GM23338 (cell line): ENCODE results near the gene OOSP3.

ENCODE experiments used
- CREB1 ChIP-seq: fragments of 250-450 bp; sonication (Bioruptor Pico); IDR thresholded peaks from 2 replicates; pipeline ENCODE4 v1.5.0; 2020; ENCODE audit warnings: low read depth, mild to moderate bottlenecking, moderate library complexity
- EZH2 ChIP-seq: fragments of 200-600 bp; sonication (generic); IDR thresholded peaks from one replicate; pipeline ENCODE4 v1.8.0; 2017; ENCODE audit warnings: antibody characterized with exemption, mild to moderate bottlenecking, low read depth; ENCODE audit not compliant: unreplicated experiment
- EZH2phosphoT487 ChIP-seq: fragments of 200-600 bp; sonication (generic); IDR thresholded peaks from one replicate; pipeline ENCODE4 v1.8.1; 2018; ENCODE audit warnings: antibody characterized with exemption; ENCODE audit not compliant: unreplicated experiment
- JUNB ChIP-seq: IDR thresholded peaks from one replicate; pipeline ENCODE4 v1.6.1; 2016; ENCODE audit warnings: antibody characterized with exemption; ENCODE audit not compliant: unreplicated experiment
- NANOG ChIP-seq: IDR thresholded peaks from 2 replicates; pipeline ENCODE4 v1.6.1; 2016; ENCODE audit warnings: antibody characterized with exemption, borderline replicate concordance
- POLR2AphosphoS5 ChIP-seq: IDR thresholded peaks from 2 replicates; pipeline ENCODE4 v1.6.1; 2016; ENCODE audit warnings: antibody characterized with exemption, low read depth
- STAT1 ChIP-seq: IDR thresholded peaks from one replicate; pipeline ENCODE4 v1.6.1; 2016; ENCODE audit warnings: antibody characterized with exemption; ENCODE audit not compliant: unreplicated experiment
- ZNF114 ChIP-seq: fragments of 250-450 bp; sonication (Bioruptor Pico); IDR thresholded peaks from 2 replicates; pipeline ENCODE4 v1.5.0; 2020; ENCODE audit warnings: mild to moderate bottlenecking, moderate library complexity
- ZNF331 ChIP-seq: fragments of 250-450 bp; sonication (Bioruptor Pico); IDR thresholded peaks from 2 replicates; pipeline ENCODE4 v1.5.0; 2020; ENCODE audit warnings: low read depth, mild to moderate bottlenecking, moderate library complexity
- TF ChIP-seq, protein P1 (sequence below): IDR thresholded peaks from one replicate; pipeline ENCODE4 v1.6.1; 2018; ENCODE audit warnings: antibody characterized with exemption; ENCODE audit not compliant: unreplicated experiment
- TF ChIP-seq, protein P2 (sequence below), 2 experiments: fragments of 200-600 bp in 1 of 2; sonication (generic) in 1 of 2; conservative IDR thresholded peaks; 2 replicates each; pipeline versions ENCODE4 v1.5.1 to v1.6.1; 2016 to 2017; ENCODE audit warnings: antibody characterized with exemption in 2 of 2, low read depth in 2 of 2, mild to moderate bottlenecking in 2 of 2, moderate library complexity in 1 of 2
- TF ChIP-seq, protein P3 (sequence below): fragments of 250-450 bp; sonication (Bioruptor Pico); IDR thresholded peaks from 2 replicates; pipeline ENCODE4 v1.5.0; 2020; ENCODE audit warnings: mild to moderate bottlenecking, moderate library complexity
- TF ChIP-seq, protein P4 (sequence below): IDR thresholded peaks from 2 replicates; pipeline ENCODE4 v1.6.1; 2016; ENCODE audit warnings: antibody characterized with exemption

DNA sequence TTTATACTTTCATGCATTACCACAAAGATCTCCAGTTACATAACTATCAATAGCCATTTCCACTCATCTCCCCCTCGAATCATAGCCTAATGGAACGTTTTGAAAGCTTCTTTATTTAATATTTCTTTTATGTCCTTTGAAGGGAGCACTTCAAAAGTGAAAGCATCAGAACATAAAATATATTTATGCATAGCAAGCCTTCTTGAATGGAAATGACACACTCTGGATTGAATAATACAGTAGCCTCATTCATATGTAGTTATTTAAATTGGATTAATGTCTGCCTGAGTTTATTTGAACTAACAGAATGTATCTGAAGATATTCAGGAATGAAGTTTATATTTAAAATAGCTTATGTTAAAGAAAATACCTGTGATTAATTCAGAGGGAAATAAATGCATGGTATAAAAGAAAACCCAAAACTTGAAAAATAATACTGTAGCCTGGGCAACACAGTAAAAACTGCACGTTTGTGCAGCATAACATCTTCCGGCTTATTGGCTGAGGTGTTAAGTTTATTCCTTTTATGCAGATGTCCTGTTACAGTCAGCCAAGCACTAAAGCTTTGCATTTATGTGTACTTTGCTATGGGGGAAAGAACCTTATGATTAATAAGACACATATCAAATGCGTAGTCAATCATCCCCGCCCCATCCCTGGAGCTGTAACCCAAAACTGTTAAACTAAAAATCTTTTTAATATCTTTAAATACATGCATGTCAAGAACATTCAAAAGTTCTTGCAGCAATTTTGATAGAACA, 22.0 kb downstream of the OOSP3 start:
- TF ChIP-seq, protein P1, sequence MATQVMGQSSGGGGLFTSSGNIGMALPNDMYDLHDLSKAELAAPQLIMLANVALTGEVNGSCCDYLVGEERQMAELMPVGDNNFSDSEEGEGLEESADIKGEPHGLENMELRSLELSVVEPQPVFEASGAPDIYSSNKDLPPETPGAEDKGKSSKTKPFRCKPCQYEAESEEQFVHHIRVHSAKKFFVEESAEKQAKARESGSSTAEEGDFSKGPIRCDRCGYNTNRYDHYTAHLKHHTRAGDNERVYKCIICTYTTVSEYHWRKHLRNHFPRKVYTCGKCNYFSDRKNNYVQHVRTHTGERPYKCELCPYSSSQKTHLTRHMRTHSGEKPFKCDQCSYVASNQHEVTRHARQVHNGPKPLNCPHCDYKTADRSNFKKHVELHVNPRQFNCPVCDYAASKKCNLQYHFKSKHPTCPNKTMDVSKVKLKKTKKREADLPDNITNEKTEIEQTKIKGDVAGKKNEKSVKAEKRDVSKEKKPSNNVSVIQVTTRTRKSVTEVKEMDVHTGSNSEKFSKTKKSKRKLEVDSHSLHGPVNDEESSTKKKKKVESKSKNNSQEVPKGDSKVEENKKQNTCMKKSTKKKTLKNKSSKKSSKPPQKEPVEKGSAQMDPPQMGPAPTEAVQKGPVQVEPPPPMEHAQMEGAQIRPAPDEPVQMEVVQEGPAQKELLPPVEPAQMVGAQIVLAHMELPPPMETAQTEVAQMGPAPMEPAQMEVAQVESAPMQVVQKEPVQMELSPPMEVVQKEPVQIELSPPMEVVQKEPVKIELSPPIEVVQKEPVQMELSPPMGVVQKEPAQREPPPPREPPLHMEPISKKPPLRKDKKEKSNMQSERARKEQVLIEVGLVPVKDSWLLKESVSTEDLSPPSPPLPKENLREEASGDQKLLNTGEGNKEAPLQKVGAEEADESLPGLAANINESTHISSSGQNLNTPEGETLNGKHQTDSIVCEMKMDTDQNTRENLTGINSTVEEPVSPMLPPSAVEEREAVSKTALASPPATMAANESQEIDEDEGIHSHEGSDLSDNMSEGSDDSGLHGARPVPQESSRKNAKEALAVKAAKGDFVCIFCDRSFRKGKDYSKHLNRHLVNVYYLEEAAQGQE, result no peak
- TF ChIP-seq, protein P2, sequence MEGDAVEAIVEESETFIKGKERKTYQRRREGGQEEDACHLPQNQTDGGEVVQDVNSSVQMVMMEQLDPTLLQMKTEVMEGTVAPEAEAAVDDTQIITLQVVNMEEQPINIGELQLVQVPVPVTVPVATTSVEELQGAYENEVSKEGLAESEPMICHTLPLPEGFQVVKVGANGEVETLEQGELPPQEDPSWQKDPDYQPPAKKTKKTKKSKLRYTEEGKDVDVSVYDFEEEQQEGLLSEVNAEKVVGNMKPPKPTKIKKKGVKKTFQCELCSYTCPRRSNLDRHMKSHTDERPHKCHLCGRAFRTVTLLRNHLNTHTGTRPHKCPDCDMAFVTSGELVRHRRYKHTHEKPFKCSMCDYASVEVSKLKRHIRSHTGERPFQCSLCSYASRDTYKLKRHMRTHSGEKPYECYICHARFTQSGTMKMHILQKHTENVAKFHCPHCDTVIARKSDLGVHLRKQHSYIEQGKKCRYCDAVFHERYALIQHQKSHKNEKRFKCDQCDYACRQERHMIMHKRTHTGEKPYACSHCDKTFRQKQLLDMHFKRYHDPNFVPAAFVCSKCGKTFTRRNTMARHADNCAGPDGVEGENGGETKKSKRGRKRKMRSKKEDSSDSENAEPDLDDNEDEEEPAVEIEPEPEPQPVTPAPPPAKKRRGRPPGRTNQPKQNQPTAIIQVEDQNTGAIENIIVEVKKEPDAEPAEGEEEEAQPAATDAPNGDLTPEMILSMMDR (conservative IDR thresholded peaks at IDR 0.05; ENCODE audit: low read depth in 2 of 2), result no peak
- TF ChIP-seq POLR2AphosphoS5 (no peak), EZH2 (no peak), EZH2phosphoT487 (no peak), JUNB (no peak), CREB1 (CRISPR knock-in tag) (no peak), ZNF114 (CRISPR knock-in tag) (no peak), ZNF331 (CRISPR knock-in tag) (no peak), STAT1 (no peak), NANOG (no peak)
- TF ChIP-seq, protein P3, sequence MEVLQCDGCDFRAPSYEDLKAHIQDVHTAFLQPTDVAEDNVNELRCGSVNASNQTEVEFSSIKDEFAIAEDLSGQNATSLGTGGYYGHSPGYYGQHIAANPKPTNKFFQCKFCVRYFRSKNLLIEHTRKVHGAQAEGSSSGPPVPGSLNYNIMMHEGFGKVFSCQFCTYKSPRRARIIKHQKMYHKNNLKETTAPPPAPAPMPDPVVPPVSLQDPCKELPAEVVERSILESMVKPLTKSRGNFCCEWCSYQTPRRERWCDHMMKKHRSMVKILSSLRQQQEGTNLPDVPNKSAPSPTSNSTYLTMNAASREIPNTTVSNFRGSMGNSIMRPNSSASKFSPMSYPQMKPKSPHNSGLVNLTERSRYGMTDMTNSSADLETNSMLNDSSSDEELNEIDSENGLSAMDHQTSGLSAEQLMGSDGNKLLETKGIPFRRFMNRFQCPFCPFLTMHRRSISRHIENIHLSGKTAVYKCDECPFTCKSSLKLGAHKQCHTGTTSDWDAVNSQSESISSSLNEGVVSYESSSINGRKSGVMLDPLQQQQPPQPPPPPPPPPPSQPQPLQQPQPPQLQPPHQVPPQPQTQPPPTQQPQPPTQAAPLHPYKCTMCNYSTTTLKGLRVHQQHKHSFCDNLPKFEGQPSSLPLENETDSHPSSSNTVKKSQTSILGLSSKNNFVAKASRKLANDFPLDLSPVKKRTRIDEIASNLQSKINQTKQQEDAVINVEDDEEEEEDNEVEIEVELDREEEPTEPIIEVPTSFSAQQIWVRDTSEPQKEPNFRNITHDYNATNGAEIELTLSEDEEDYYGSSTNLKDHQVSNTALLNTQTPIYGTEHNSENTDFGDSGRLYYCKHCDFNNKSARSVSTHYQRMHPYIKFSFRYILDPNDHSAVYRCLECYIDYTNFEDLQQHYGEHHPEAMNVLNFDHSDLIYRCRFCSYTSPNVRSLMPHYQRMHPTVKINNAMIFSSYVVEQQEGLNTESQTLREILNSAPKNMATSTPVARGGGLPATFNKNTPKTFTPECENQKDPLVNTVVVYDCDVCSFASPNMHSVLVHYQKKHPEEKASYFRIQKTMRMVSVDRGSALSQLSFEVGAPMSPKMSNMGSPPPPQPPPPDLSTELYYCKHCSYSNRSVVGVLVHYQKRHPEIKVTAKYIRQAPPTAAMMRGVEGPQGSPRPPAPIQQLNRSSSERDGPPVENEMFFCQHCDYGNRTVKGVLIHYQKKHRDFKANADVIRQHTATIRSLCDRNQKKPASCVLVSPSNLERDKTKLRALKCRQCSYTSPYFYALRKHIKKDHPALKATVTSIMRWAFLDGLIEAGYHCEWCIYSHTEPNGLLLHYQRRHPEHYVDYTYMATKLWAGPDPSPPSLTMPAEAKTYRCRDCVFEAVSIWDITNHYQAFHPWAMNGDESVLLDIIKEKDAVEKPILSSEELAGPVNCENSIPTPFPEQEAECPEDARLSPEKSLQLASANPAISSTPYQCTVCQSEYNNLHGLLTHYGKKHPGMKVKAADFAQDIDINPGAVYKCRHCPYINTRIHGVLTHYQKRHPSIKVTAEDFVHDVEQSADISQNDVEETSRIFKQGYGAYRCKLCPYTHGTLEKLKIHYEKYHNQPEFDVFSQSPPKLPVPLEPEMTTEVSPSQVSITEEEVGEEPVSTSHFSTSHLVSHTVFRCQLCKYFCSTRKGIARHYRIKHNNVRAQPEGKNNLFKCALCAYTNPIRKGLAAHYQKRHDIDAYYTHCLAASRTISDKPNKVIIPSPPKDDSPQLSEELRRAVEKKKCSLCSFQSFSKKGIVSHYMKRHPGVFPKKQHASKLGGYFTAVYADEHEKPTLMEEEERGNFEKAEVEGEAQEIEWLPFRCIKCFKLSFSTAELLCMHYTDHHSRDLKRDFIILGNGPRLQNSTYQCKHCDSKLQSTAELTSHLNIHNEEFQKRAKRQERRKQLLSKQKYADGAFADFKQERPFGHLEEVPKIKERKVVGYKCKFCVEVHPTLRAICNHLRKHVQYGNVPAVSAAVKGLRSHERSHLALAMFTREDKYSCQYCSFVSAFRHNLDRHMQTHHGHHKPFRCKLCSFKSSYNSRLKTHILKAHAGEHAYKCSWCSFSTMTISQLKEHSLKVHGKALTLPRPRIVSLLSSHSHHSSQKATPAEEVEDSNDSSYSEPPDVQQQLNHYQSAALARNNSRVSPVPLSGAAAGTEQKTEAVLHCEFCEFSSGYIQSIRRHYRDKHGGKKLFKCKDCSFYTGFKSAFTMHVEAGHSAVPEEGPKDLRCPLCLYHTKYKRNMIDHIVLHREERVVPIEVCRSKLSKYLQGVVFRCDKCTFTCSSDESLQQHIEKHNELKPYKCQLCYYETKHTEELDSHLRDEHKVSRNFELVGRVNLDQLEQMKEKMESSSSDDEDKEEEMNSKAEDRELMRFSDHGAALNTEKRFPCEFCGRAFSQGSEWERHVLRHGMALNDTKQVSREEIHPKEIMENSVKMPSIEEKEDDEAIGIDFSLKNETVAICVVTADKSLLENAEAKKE, result no peak
- TF ChIP-seq, protein P4, sequence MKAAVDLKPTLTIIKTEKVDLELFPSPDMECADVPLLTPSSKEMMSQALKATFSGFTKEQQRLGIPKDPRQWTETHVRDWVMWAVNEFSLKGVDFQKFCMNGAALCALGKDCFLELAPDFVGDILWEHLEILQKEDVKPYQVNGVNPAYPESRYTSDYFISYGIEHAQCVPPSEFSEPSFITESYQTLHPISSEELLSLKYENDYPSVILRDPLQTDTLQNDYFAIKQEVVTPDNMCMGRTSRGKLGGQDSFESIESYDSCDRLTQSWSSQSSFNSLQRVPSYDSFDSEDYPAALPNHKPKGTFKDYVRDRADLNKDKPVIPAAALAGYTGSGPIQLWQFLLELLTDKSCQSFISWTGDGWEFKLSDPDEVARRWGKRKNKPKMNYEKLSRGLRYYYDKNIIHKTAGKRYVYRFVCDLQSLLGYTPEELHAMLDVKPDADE, result no peak
